ENCODE data around the gene NLK.

DNA sequence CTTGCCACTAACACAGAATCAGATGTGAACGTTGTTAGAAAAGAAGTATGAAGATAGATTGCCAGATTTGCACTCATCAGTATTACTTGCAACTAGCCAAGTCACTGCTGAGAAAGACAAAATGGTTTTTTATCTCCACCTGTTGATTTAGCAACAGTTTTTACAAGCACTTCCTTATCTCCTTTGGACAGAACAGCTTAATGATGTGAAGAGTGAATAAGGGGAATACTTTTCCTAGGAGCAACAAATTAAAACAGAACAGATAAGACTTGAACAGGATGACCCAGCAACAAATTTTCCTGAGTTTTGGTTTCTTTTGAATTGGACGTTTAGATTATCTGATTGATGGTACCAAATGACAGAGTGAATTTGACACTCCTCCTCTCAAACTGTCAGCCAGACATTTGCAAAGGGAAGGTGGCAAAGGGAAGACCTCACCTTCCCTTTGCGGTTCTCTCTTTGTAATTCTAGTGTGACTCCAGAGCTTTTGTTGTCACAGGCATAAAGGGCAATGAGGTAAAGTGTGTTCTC is 130.6 kb downstream of the NLK start:
- no peak for TF ChIP-seq CTCF (IDR thresholded peaks at IDR 0.05; ENCODE audit: insufficient read depth, low read depth, low read length)
- TF ChIP-seq EZH2 (IDR thresholded peaks at IDR 0.05; ENCODE audit: insufficient read depth, low read length) = no peak

All from astrocyte (in vitro differentiated cells and primary cell).